NCI-H146 treated with DMSO at 0.1 percent for 48 hours (cell line): ENCODE data around the gene UBQLN4.
"Not testable (repeated sequence)": the region's sequence is repeated elsewhere in the genome, so short reads cannot be mapped to it uniquely, and the experiment has no call there.

Source experiments
- DNase-seq: peaks from one replicate; lab custom pipeline; 2025; ENCODE audit not compliant: unreplicated experiment; lab: John Stamatoyannopoulos, UW

The UBQLN4 gene

DNA sequence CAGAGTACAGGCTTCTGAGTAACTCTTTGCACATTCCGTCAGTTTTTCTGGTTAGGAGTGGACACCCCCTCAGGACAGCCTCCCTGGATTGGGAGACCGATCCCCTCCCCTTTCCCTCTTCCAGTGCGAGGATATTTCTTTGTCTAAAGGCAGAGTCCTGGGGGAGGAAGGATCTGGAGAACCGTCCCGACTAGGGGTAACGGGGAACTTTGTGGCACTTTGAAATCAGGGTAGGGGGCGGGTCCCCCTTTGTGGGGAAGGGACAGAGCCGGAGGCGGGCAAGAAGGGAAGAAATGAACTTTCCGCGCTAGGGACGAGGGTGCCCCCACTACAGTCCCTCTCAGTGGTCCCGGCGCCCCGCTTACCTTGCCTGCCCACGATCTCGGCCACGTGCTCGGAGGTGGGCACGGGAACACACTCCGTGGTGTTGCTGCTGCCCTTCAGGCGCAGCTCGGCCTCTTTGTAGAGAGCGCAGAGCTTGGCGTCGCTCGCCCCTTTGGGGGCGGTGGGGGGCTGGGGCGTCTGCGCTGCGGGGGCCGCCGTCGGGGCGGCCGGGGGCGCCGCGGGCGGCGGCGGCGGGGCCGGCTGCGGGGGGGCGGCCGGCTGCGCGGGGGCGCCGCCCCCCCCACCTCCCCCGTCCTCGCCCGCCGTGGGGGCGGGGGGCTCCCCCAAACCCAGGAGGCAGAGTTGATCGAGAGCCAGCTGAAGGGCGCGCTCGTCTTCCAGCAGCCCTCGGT, 27.8 kb upstream of the UBQLN4 start:
- DNase-seq: no peak

DNA sequence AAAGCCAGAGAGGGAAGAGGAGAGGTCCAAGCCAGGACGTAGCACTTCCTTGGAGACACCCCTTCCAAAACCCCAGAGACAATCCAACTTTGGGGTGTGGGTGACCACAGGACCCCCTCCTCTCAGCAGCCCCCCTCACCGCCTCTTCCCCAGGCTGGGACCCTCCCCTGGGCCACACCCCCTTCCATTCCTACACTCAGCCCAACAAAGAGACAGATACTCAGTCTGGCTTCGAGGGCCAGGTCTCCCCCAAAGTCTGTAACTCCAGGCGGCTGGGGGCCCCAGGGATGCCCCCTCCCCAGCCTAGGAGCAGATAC, 27.2 kb upstream of the UBQLN4 start:
- DNase-seq: no peak

DNA sequence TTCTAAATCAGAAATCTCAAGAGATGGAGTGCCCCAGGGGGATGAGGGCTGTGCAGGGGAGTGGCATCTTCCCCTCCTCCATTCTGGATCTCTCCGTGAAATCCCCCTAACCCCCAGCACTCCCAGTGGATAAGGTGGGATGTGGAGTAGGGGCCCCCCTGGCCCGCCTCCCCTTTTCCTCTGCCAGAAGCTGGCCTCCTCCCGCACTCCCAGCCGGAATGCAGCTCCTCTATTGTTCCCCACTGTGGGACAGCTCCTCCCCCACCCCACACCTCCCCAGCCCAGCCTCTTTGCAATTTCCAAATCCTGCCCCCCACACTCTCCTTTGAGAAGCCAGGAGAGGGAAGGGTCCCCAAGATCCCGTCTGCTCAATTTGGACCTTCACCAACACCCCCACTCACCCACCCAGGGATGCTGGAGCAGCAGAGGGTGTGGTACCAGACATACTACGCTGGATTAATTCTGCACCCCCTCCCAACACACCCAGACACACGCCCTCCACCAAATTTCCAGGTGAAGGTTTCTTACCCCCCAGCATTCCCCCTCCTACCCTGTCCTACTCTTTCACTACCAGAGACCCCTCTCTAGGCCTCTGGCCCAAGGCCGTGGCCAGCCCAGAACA, 26.8 kb upstream of the UBQLN4 start:
- no peak for DNase-seq

DNA sequence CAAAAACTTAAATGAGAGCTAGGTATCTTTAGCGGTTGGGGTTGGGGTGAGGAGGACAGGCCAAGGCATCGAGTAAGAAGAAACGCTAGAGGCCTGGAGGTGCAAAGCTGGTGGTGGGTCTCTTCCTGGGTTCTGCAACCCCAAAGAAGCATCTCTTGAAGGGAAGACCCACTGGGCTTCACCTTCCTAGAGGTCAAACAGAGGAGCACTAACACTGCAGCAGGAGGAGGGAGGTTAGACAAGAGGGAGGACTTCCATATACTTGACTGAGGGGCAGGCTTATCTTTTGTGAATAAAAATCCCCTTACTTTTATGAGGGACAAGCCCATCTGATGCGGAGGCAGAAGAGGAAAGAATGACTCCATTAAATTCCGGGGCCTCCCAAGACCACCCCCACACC, 26.2 kb upstream of the UBQLN4 start:
- no peak for DNase-seq

DNA sequence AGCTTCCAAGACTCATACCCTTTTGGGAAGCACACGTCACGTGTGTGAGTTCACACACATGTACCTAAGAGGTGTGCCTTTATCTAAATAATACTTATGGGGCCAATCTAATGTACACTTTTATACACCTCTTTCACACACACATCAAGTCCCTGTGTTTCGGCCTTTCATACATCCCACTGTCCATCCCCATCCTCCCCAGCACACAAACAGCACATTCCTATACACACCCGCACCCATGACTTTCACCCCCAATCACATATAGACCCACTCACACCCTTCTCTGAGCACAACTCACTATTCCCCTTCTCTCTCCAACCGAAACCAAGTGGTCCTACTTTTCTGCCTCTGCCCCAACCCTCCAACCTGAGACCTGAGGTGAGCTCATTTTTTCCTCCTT, 25.1 kb upstream of the UBQLN4 start:
- no peak for DNase-seq

DNA sequence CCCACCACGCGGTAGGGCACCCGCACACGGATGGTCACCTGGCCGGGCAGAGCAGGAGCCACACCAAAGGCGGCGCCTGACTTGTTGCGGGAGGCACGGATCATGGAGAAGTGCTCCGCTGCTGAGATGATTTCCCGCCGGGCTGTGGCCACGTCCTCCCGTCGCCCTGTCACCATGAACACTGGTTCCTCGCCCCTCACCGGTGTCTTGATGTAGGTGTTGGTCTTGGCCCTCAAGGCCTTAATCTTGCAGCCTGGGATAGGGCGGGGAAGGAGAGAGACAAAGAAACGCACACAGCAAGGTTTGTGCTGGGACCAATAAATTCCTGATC, 23.8 kb upstream of the UBQLN4 start:
- no peak for DNase-seq

DNA sequence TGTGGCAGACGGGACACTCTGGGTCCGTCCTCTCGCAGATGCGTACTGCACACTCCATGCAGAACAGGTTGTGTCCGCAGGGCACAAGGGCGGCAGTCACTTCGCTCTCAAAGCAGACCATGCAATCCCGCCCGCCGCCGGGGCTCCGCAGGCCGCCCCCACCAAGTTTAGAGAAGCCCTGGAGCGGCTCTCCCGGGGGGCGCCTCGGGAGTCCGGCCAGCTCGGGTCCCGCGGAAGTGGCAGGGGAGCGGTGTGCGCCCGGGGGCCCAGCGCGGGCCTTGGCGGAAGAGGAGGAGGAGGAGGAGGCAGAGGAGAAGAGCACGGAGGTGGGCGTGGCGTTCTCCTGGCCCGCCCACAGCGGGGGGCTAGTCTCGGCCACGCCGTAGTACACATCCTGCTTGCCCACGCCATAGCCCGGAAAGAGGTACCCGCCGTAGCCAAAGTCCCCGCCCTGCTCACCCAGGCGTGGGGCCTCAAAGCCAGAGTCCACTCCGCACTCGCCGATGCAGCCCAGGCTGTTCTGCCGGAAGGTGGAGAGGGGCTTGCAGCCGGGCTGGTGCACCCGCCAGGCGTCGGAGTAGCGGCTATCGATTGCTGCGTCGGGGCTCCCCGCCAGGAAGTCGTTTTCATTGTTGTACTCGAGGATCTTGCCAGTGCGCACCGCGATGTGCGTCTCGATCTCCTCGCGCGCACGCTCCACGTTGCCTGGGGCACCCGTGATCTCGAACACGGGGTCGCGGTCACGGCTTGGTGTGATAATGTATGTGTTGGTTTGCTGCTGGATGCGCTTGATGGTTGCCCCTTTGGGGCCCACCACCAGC, 23.2 kb upstream of the UBQLN4 start:
- DNase-seq: no peak

DNA sequence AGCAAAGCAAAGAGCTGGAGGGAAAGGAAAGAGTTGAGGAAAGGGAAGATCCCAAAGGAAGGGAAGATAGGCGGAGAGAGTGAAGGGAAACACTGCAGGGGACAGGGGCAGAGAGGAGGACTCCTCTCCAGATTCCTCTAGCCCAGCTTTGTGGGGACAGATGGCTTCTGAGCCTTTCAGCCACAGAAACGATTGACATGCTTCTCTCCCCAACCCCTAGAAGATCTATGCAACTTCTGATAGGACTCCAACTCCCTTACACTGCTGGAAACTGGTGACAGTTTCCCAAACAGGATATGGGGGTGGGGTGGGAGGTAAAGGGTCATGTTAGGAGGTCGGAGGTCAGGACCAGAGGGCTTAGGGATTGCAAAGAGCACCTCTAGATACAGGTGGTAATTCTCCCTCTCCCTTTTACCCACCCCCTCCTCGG, 22.2 kb upstream of the UBQLN4 start:
- DNase-seq: no peak

DNA sequence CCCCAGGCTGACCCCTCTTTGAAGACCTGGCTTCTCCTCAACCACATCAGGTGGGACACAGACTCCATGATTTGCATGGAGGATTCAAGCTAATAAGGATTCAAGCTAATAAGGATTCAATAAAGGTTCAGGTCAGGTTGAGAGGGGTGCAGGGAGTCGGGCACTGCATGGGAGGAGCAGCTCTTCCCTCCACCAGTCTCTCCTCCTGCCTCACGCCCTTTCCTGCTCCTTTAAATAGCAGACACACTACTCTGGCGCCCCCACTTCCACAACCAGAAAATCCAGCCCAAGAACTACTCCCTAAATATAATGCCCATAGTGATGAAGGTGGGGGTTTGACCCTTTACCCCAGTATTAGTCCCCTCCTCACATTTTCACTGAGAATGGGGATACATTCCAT, 21.6 kb upstream of the UBQLN4 start:
- no peak for DNase-seq

DNA sequence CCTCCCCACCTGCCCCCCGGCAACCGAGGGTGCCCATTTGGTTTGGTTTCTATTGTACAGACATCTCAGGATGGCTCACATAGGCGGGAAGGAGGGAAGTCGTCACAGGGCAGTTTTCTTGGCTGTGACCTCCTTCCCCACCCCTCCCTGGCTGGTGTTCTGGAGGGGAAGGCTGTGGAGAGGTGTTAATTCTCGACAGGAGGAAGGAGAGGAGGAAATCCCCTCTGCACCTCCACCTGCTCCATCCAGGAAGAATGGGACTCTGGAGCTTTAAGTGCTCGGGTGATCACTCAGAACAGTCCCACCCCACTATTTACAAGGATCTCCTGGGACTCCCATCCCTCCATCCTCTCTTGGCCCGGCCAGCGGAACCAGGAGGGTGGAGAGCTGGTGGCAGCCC, 21.1 kb upstream of the UBQLN4 start:
- DNase-seq: no peak

DNA sequence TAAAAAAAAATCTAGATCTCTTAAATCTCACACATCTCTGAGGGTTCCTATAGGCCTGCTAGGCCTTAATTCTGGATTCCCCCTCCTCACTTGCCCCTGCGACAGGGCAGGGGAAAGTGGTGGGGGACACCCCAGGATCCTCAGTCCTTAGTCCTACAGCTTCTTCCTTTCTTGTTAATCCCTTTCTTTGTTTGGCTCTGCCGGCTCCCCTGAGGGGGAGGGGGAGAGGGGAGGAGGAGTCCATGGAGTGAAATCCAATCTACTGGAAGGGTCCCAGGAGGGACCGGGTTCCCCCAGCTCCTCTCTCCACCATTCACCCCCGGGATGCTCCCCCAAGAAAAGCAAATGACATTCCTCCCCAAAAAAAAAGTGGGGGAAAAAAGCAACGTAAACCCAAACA, 20.1 kb upstream of the UBQLN4 start:
- no peak for DNase-seq

DNA sequence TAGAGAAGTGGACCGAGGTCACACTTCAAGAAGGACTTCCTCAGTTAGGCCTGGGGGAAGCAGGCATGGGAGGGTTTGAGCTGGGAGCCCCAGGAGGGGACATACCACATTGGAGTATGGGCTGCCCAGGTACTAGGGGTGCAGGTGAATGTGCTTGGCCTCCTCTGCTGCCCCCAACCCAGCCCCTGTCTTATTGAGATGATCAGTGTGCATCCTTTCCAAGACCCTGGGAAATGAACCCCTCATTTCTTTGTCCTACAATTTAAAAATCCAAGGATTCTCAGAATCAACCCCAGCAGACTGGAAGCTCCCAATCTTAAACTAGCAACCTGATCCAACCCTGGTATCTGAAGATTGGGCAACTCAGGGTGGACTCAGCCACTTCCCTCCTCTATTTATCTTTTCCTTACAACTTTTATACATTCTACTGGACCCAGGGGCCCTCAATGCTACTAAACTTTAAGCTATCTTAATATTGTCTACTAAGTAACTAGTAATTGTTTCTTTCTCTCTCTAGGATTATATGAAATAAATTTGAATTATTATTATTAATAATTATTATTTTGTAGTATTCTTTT, 19.6 kb upstream of the UBQLN4 start:
- DNase-seq: no peak

DNA sequence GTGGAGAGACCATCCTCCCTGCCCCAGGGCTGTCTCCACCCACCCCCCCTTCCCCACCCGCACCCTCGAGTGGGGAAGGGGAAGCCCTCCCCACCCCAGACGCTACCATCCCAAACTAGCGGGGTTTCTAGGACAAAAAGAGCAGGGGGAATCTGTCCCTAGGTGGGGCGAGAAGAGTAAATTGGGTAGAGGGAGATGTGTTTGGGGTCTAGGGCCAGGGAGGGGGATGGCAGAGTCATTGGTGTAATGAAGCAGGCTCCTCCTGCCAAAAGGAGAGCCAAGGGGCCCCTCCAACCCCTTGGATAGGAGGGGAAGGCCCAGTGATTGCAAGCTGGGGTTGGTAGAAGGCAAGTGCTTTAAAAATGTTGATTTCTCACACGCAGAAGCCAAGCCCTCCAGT, 18.7 kb upstream of the UBQLN4 start:
- DNase-seq: no peak

DNA sequence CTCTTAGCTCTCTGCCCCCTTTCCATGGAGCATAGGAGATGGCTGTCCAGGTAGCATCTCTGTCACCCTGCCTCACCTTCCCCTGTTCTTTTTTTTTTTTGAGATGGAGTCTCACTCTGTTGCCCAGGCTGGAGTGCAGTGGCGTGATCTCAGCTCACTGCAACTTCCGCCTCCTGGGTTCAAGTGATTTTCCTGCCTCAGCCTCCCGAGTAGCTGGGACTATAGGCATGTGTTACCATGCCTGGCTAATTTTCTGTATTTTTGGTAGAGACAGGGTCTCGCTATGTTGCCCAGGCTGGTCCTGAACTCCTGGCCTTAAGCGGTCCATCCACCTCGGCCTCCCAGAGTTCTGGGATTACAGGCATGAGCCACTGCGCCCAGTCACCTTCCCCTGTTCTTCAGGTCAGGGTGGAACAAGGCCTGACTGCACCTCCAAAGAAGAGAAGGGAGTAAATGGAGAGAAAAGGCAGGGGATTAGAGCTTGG, 17.8 kb upstream of the UBQLN4 start:
- DNase-seq: not testable (repeated sequence)

DNA sequence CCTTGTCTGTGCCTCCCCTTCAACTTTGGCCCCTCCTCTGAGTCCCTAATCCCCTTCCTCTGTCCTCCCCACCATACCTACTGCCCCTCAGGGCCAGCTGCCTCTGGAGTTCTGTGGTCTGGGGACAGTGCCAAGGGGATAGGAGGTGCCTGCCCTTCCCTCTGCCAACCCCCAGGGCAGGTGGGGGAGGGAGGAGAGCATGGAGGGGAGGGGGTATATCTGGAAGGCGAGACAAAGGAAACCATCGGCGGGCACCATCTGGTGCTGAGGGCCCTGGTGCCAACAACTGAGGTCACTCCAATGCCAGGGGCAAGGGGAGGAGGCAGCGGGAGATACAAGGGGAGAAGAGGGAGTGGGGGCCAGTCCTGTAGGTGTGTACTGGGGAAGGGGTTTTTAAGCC, 16.9 kb upstream of the UBQLN4 start:
- DNase-seq: no peak

DNA sequence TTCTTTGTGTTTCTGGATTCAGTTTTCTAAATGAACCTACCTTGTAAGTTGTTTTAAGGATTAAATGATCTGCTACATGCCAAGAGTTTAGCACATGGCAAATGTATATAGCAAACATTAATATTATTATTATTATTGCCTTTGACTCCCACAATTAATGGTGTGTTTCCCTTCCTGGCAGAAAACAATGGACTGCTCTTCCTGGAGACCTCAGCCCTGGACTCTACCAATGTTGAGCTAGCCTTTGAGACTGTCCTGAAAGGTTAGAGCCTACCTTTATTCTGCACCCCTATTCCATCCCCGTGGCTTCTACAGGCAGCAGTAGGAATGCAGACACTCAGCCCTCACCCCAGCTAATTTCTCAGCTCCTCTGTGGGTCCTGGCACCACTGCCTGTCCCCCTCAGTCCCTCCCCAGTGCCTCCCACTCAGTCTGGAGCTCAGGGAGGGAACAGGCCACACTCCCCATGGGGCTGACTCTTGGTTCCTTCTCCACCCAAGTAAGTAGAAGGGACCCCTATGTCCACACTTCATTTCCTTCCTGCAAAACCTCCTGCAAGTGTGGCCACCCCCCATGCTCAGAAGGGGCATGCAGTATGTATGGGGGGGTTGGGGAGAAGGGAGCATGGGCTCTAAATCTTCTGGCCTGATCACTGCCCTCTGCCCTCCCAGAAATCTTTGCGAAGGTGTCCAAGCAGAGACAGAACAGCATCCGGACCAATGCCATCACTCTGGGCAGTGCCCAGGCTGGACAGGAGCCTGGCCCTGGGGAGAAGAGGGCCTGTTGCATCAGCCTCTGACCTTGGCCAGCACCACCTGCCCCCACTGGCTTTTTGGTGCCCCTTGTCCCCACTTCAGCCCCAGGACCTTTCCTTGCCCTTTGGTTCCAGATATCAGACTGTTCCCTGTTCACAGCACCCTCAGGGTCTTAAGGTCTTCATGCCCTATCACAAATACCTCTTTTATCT, 16.2 kb upstream of the UBQLN4 start:
- no peak for DNase-seq

DNA sequence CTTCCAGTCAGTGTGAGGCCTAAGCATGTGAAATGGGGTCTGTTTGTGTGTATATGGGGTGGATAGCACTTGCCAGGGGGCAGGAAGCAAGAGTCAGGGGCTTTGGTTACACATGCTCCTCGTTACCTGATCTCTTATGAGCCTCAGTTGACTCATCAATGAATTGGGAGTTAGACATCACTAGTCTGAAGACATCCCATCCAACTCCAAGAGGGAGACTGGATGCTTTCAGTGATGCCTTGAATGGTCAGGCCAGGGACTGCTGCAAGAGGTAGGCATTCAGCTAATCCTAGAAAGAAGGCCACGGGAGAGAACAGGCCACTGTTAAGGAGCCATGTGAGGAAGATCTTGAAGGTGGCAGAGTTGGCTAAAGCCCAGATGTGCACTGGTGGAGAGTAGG, 13.7 kb upstream of the UBQLN4 start:
- DNase-seq: no peak

DNA sequence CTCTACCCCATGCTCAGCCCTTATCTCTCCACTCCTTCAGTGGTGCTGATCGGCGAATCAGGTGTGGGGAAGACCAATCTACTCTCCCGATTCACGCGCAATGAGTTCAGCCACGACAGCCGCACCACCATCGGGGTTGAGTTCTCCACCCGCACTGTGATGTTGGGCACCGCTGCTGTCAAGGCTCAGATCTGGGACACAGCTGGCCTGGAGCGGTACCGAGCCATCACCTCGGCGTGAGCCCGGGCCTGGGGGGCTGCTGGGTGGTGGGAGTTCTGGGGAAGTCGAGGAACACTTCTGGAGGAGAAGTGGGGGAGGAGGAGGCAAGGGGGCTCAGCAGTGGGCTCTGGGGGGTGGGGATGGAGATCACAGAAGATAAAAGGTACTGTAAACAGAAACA, 12.3 kb upstream of the UBQLN4 start:
- no peak for DNase-seq

DNA sequence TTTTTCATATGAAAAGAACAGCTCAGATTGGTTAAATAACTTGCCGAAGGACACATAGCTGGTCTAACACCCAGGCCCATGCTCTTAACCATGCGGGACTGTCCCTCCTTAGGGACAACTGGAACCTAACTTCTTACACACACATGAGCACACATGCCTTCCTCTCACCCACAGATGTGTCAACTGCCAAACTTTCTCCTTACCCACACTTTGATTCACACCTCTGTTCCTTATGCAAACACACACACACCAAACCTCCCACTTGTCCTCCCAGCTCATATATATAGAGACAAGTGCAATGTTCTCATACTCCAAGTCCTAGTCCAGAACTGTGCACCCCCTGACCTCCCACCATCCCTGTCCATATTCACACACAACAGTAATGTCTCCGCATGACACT, 11.6 kb upstream of the UBQLN4 start:
- DNase-seq: no peak

DNA sequence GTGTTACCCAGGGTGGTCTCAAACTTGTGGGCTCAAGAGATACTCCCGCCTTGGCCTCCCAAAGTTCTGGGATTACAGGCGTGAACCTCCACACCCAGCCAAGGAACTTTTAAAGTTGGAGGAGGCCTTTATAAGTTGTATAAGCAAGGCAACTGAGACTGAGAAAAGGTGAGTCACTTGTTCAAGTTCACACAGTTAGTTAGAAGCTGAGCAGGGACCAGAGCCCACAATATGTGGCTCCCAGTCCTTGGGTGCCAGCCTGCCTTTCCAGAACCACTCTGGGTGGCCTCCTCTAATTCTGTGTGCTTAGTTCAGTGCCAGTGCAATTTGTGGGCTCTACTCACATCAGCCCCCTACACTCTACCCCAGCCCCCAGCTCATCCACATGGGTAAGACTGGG, 11.0 kb upstream of the UBQLN4 start:
- DNase-seq: no peak

DNA sequence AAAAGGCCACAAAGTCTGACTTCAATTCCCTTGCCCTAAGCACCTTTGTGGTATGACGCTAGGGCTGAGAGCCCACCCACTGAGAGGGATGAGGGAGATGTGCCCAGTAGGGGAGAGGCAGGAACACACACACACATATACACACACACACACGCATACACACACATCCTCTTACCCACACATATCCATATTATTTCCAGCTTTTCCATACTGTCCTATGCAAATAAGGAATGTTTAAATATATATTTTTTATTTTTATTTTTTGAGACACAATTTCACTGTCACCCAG, 10.3 kb upstream of the UBQLN4 start:
- DNase-seq: no peak
